DMS79 treated with DMSO at 0.1 percent for 48 hours (cell line): ENCODE measurements around the gene BRINP3.
A peak's percentile ranks its signal among the peaks of the same experiment; 100 is the strongest.
"Not testable (repeated sequence)": the region's sequence is repeated elsewhere in the genome, so short reads cannot be mapped to it uniquely, and the experiment has no call there.

Experiments
- DNase-seq: peaks from one replicate; lab custom pipeline; 2025; lab: John Stamatoyannopoulos, UW

Gene BRINP3

GRCh38 chr1:190477762-190478148, at the start of gene BRINP3:
Gene BRINP3 (minus strand): TSS chr1:190477864.
- no peak for DNase-seq

- no peak for DNase-seq
Observed at GRCh38 chr1:190511554-190511953, 33.9 kb upstream of the BRINP3 start.

- no peak for DNase-seq
Observed at GRCh38 chr1:190507357-190507756, 29.7 kb upstream of the BRINP3 start.

- not testable (repeated sequence) for DNase-seq
Observed at GRCh38 chr1:190504539-190504938, 26.9 kb upstream of the BRINP3 start.

GRCh38 chr1:190497565-190497964, 19.9 kb upstream of the BRINP3 start:
- DNase-seq: no peak

- DNase-seq: no peak
Observed at GRCh38 chr1:190494451-190494850, 16.8 kb upstream of the BRINP3 start.

- no peak for DNase-seq
Observed at GRCh38 chr1:190491404-190491803, 13.7 kb upstream of the BRINP3 start.

- no peak for DNase-seq
Observed at GRCh38 chr1:190484045-190484444, 6.4 kb upstream of the BRINP3 start.

GRCh38 chr1:190480231-190480630, 2.6 kb upstream of the BRINP3 start:
- no peak for DNase-seq

- no peak for DNase-seq
Observed at GRCh38 chr1:190479516-190479915, 1.9 kb upstream of the BRINP3 start.

GRCh38 chr1:190479050-190479397, 1.4 kb upstream of the BRINP3 start:
- no peak for DNase-seq

GRCh38 chr1:190478149-190479049, 735 bp upstream of the BRINP3 start:
- DNase-seq: peak; percentile 26

GRCh38 chr1:190476806-190477205, 858 bp downstream of the BRINP3 start:
- DNase-seq: no peak

- DNase-seq: no peak
Observed at GRCh38 chr1:190476321-190476720, 1.3 kb downstream of the BRINP3 start.

GRCh38 chr1:190475421-190476141, 2.1 kb downstream of the BRINP3 start:
- DNase-seq: no peak

- DNase-seq: no peak
Observed at GRCh38 chr1:190474650-190475211, 2.9 kb downstream of the BRINP3 start.

GRCh38 chr1:190474010-190474409, 3.7 kb downstream of the BRINP3 start:
- DNase-seq: no peak

- no peak for DNase-seq
Observed at GRCh38 chr1:190472494-190472893, 5.2 kb downstream of the BRINP3 start.

- DNase-seq: no peak
Observed at GRCh38 chr1:190472042-190472441, 5.6 kb downstream of the BRINP3 start.

GRCh38 chr1:190464690-190465089, 13.0 kb downstream of the BRINP3 start:
- DNase-seq: no peak

- no peak for DNase-seq
Observed at GRCh38 chr1:190456129-190456528, 21.5 kb downstream of the BRINP3 start.

- DNase-seq: no peak
Observed at GRCh38 chr1:190455631-190456030, 22.0 kb downstream of the BRINP3 start.

GRCh38 chr1:190453550-190453949, 24.1 kb downstream of the BRINP3 start:
- no peak for DNase-seq
